ENCODE measurements around the gene MFAP1.

Gene MFAP1

GRCh38 chr15:43794269-43795037 lies 30.0 kb downstream of the MFAP1 start:
- no peak overlapping the region; the same call in 1 of the 2 replicates for H3K27ac ChIP-seq (ENCODE audit: low read depth, low read length)

GRCh38 chr15:43793647-43794046 lies 30.8 kb downstream of the MFAP1 start:
- no peaks in the 10 kb centered on the region for H3K9me3 ChIP-seq (ENCODE audit: control insufficient read depth, insufficient read depth, low read depth, low read length)
- H3K4me3 ChIP-seq (ENCODE audit: low read depth, low read length) = peak overlapping the region; percentile 83
- H3K9ac ChIP-seq (ENCODE audit: low read length) = peak overlapping the region; percentile 94
- no peak overlapping the region for H3K27ac ChIP-seq (ENCODE audit: low read depth, low read length)
- H3K27me3 ChIP-seq (ENCODE audit: control insufficient read depth, insufficient read depth, low read length) = no peaks in the 10 kb centered on the region
- peaks cover 33% of the 10 kb centered on the region for H3K4me1 ChIP-seq (ENCODE audit: control insufficient read depth, insufficient read depth, low read length)
- peaks cover 43% of the 10 kb centered on the region for H3K36me3 ChIP-seq (ENCODE audit: control insufficient read depth, insufficient read depth, low read length)

More at GRCh38 chr15:43794269-43795037, 30.0 kb downstream of the MFAP1 start:
- Histone ChIP-seq H3K4me1 (ENCODE audit: control insufficient read depth, insufficient read depth, low read length) (peaks cover 39% of the 10 kb centered on the region), H3K9ac (ENCODE audit: low read length) (peak overlapping the region; percentile 7), H3K9me3 (ENCODE audit: control insufficient read depth, insufficient read depth, low read depth, low read length) (no peaks in the 10 kb centered on the region), H3K4me3 (ENCODE audit: low read depth, low read length) (peak overlapping the region; percentile 16; the same call in 1 of the 2 replicates), H3K36me3 (ENCODE audit: control insufficient read depth, insufficient read depth, low read length) (peaks cover 52% of the 10 kb centered on the region), H3K27me3 (ENCODE audit: control insufficient read depth, insufficient read depth, low read length) (no peaks in the 10 kb centered on the region)

- peaks cover 40% of the 10 kb centered on the region for H3K36me3 ChIP-seq (ENCODE audit: control insufficient read depth, insufficient read depth, low read length)
- peak overlapping the region; percentile 83 for H3K4me3 ChIP-seq (ENCODE audit: low read depth, low read length)
- H3K27me3 ChIP-seq (ENCODE audit: control insufficient read depth, insufficient read depth, low read length) = no peaks in the 10 kb centered on the region
- H3K9me3 ChIP-seq (ENCODE audit: control insufficient read depth, insufficient read depth, low read depth, low read length) = no peaks in the 10 kb centered on the region
- H3K9ac ChIP-seq (ENCODE audit: low read length) = peak overlapping the region; percentile 94
- H3K4me1 ChIP-seq (ENCODE audit: control insufficient read depth, insufficient read depth, low read length) = peaks cover 33% of the 10 kb centered on the region
- H3K27ac ChIP-seq (ENCODE audit: low read depth, low read length) = peak overlapping the region; percentile 91
These were observed 31.6 kb downstream of the MFAP1 start for GRCh38 chr15:43792761-43793476.

GRCh38 chr15:43791993-43792760 lies 32.3 kb downstream of the MFAP1 start, which contains the start of gene SERF2:
Gene SERF2, plus strand, starts transcription at chr15:43792320. Its CDS starts 57 bp downstream, at chr15:43792377.
- peak within 1 kb of the TSS; percentile 91 for H3K27ac ChIP-seq (ENCODE audit: low read depth, low read length)
- H3K9me3 ChIP-seq (ENCODE audit: control insufficient read depth, insufficient read depth, low read depth, low read length) = no peaks in the 10 kb centered on the region
- peaks cover 33% of the 10 kb centered on the region for H3K4me1 ChIP-seq (ENCODE audit: control insufficient read depth, insufficient read depth, low read length)
- no peaks in the 10 kb centered on the region for H3K27me3 ChIP-seq (ENCODE audit: control insufficient read depth, insufficient read depth, low read length)
- H3K9ac ChIP-seq (ENCODE audit: low read length) = peak within 1 kb of the TSS; percentile 94
- H3K36me3 ChIP-seq (ENCODE audit: control insufficient read depth, insufficient read depth, low read length) = peaks cover 40% of the 10 kb centered on the region
- H3K4me3 ChIP-seq (ENCODE audit: low read depth, low read length) = peak within 1 kb of the TSS; percentile 83

- no peaks in the 10 kb centered on the region for H3K9me3 ChIP-seq (ENCODE audit: control insufficient read depth, insufficient read depth, low read depth, low read length)
- H3K9ac ChIP-seq (ENCODE audit: low read length) = no peak overlapping the region
- no peak overlapping the region for H3K4me3 ChIP-seq (ENCODE audit: low read depth, low read length)
- H3K27me3 ChIP-seq (ENCODE audit: control insufficient read depth, insufficient read depth, low read length) = no peaks in the 10 kb centered on the region
- peaks cover 14% of the 10 kb centered on the region for H3K4me1 ChIP-seq (ENCODE audit: control insufficient read depth, insufficient read depth, low read length)
- no peak overlapping the region for H3K27ac ChIP-seq (ENCODE audit: low read depth, low read length)
- H3K36me3 ChIP-seq (ENCODE audit: control insufficient read depth, insufficient read depth, low read length) = peaks cover 12% of the 10 kb centered on the region
These were observed 35.1 kb downstream of the MFAP1 start for GRCh38 chr15:43789409-43789808.

- no peaks in the 10 kb centered on the region for H3K9me3 ChIP-seq (ENCODE audit: control insufficient read depth, insufficient read depth, low read depth, low read length)
- peaks cover 5% of the 10 kb centered on the region for H3K36me3 ChIP-seq (ENCODE audit: control insufficient read depth, insufficient read depth, low read length)
- no peak overlapping the region for H3K9ac ChIP-seq (ENCODE audit: low read length)
- no peak overlapping the region for H3K27ac ChIP-seq (ENCODE audit: low read depth, low read length)
- H3K4me3 ChIP-seq (ENCODE audit: low read depth, low read length) = no peak overlapping the region
- peaks cover 9% of the 10 kb centered on the region; the same call in 1 of the 2 replicates for H3K27me3 ChIP-seq (ENCODE audit: control insufficient read depth, insufficient read depth, low read length)
- peaks cover 5% of the 10 kb centered on the region; the same call in 1 of the 2 replicates for H3K4me1 ChIP-seq (ENCODE audit: control insufficient read depth, insufficient read depth, low read length)
These were observed 45.5 kb downstream of the MFAP1 start for GRCh38 chr15:43779016-43779415.

GRCh38 chr15:43777267-43777914 lies 47.1 kb downstream of the MFAP1 start:
- Histone ChIP-seq H3K27me3 (ENCODE audit: control insufficient read depth, insufficient read depth, low read length) (peaks cover 9% of the 10 kb centered on the region; the same call in 1 of the 2 replicates), H3K27ac (ENCODE audit: low read depth, low read length) (no peak overlapping the region), H3K4me3 (ENCODE audit: low read depth, low read length) (peak overlapping the region; percentile 85), H3K9ac (ENCODE audit: low read length) (peak overlapping the region; percentile 61), H3K9me3 (ENCODE audit: control insufficient read depth, insufficient read depth, low read depth, low read length) (no peaks in the 10 kb centered on the region), H3K4me1 (ENCODE audit: control insufficient read depth, insufficient read depth, low read length) (peaks cover 5% of the 10 kb centered on the region; the same call in 1 of the 2 replicates), H3K36me3 (ENCODE audit: control insufficient read depth, insufficient read depth, low read length) (peaks cover 21% of the 10 kb centered on the region)

GRCh38 chr15:43776718-43777266 lies 47.7 kb downstream of the MFAP1 start, which contains the start of gene ELL3:
Gene ELL3, minus strand, starts transcription at chr15:43776966. Its CDS starts 65 bp downstream, at chr15:43776901.
- H3K36me3 ChIP-seq (ENCODE audit: control insufficient read depth, insufficient read depth, low read length) = peaks cover 27% of the 10 kb centered on the region
- H3K27ac ChIP-seq (ENCODE audit: low read depth, low read length) = no peak within 1 kb of the TSS
- peak within 1 kb of the TSS; percentile 69 for H3K9ac ChIP-seq (ENCODE audit: low read length)

GRCh38 chr15:43776101-43776717 lies 48.3 kb downstream of the MFAP1 start:
- H3K9me3 ChIP-seq (ENCODE audit: control insufficient read depth, insufficient read depth, low read depth, low read length) = no peaks in the 10 kb centered on the region
- H3K9ac ChIP-seq (ENCODE audit: low read length) = peak overlapping the region; percentile 69
- peak overlapping the region; percentile 85 for H3K4me3 ChIP-seq (ENCODE audit: low read depth, low read length)
- peaks cover 33% of the 10 kb centered on the region for H3K36me3 ChIP-seq (ENCODE audit: control insufficient read depth, insufficient read depth, low read length)
- peaks cover 5% of the 10 kb centered on the region; the same call in 1 of the 2 replicates for H3K4me1 ChIP-seq (ENCODE audit: control insufficient read depth, insufficient read depth, low read length)
- H3K27ac ChIP-seq (ENCODE audit: low read depth, low read length) = no peak overlapping the region
- peaks cover 9% of the 10 kb centered on the region; the same call in 1 of the 2 replicates for H3K27me3 ChIP-seq (ENCODE audit: control insufficient read depth, insufficient read depth, low read length)

More at GRCh38 chr15:43776718-43777266, 47.7 kb downstream of the MFAP1 start, which contains the start of gene ELL3:
- peaks cover 5% of the 10 kb centered on the region; the same call in 1 of the 2 replicates for H3K4me1 ChIP-seq (ENCODE audit: control insufficient read depth, insufficient read depth, low read length)
- no peaks in the 10 kb centered on the region for H3K9me3 ChIP-seq (ENCODE audit: control insufficient read depth, insufficient read depth, low read depth, low read length)
- H3K27me3 ChIP-seq (ENCODE audit: control insufficient read depth, insufficient read depth, low read length) = peaks cover 9% of the 10 kb centered on the region; the same call in 1 of the 2 replicates
- peak within 1 kb of the TSS; percentile 85 for H3K4me3 ChIP-seq (ENCODE audit: low read depth, low read length)

Data from HUES6 (cell line).